AG04449 (cell line): Measurements from ENCODE around the gene ZFAND3.

Experiments used
- CTCF ChIA-PET: fragments of 350-600 bp; formaldehyde crosslinking; extraction: SDS; loops from one replicate; lab custom pipeline; 2021; ENCODE audit warnings: antibody characterized with exemption; lab: Yijun Ruan, JAX
- POLR2A ChIA-PET: fragments of 400-600, 350-600 bp; formaldehyde crosslinking; extraction: SDS; loops from one replicate; lab custom pipeline; 2020; ENCODE audit warnings: antibody characterized with exemption, inconsistent platforms; lab: Yijun Ruan, JAX
- DNase-seq: peaks from one replicate; pipeline ENCODE4 v3.0.0-alpha.2; 2010; ENCODE audit warnings: low read depth, low spot score
- H3K4me3 ChIP-seq: 2 replicates; pipeline ENCODE4 v1.5.1; 2011; ENCODE audit warnings: low read depth, mild to moderate bottlenecking, control low read depth, low read length
- CTCF ChIP-seq: IDR thresholded peaks from one replicate; pipeline ENCODE4 v1.5.1; 2011; ENCODE audit warnings: mild to moderate bottlenecking, moderate library complexity, low read length, control low read depth, inconsistent platforms; ENCODE audit not compliant: insufficient read depth; ENCODE audit errors: missing control alignments

The ZFAND3 gene

GRCh38 chr6:38164131-38164481 is 344.6 kb downstream of the ZFAND3 start:
- ChIA-PET CTCF (interaction anchor here (1.2 to 1.3 kb wide), 2 partner anchors 15 to 330 kb away, joined by 4 to 5 read pairs; no protein-coding TSS in a partner anchor), POLR2A (no interaction called here)
- no peak for DNase-seq
- no peak overlapping the region for H3K4me3 ChIP-seq
- TF ChIP-seq CTCF, result no peak

GRCh38 chr6:38164671-38165108 is 345.2 kb downstream of the ZFAND3 start:
- TF ChIP-seq CTCF, result no peak
- POLR2A ChIA-PET, result no interaction called here
- CTCF ChIA-PET, result interaction anchor here (1.2 to 1.3 kb wide), 2 partner anchors 16 to 329 kb away, joined by 4 to 5 read pairs; no protein-coding TSS in a partner anchor
- no peak overlapping the region for H3K4me3 ChIP-seq
- no peak for DNase-seq

- DNase-seq, result no peak
- ChIA-PET POLR2A (no interaction called here), CTCF (no interaction called here)
- TF ChIP-seq CTCF, result no peak
- H3K4me3 ChIP-seq, result no peak overlapping the region
These were observed 347.1 kb downstream of the ZFAND3 start for GRCh38 chr6:38166411-38167240.

GRCh38 chr6:38167598-38167997 is 348.1 kb downstream of the ZFAND3 start:
- ChIA-PET CTCF (no interaction called here), POLR2A (no interaction called here)
- H3K4me3 ChIP-seq, result no peak overlapping the region
- DNase-seq, result no peak
- TF ChIP-seq CTCF, result no peak

GRCh38 chr6:38168126-38168525 is 348.6 kb downstream of the ZFAND3 start:
- CTCF ChIA-PET, result no interaction called here

More at GRCh38 chr6:38168126-38168525, 348.6 kb downstream of the ZFAND3 start:
- no peak for DNase-seq
- POLR2A ChIA-PET, result no interaction called here
- TF ChIP-seq CTCF, result no peak
- H3K4me3 ChIP-seq, result no peak overlapping the region
